Left renal pelvis (tissue), 4 donors: ENCODE measurements around the gene SMYD3. TPM values are rescaled to one million over a fixed set of nuclear protein-coding genes. Genes with fewer than 3 reads are reported as not detected.

ENCODE experiments used
- DNase-seq, 4 donors: peaks; one replicate each; pipeline ENCODE4 v3.0.0-alpha.2; 2013; ENCODE audit warnings: low read depth in 4 of 4, low spot score in 3 of 4
- polyA plus RNA-seq, 4 donors: library from polyadenylated mRNA; unstranded; fragments of 120-200 nt; gene quantifications; one replicate each; pipeline ENCODE4 v1.2.1, GENCODE V29; 2013; ENCODE audit not compliant: insufficient read length in 4 of 4

The SMYD3 gene
- polyA plus RNA-seq, 4 donors, result 13.6 to 30.5 (median 25.7) TPM

DNA sequence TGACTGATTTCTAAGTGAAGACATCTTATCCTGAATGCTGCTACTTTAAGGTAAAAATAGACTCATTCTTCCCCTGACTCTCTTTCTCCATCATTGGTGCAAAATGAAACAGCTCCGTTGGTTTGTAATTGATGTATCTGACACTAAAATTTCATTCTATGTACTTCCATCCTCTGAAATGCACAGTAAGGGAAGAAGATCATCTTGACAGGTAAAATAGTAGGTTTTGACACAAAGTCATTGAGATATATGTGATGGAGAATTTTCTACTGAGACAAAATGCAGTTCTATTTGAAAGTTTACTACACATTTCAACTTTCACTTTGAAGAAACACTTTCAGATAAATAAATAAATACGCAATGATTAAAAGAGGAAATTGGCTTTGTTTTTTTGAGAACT lies 348.9 kb downstream of the SMYD3 start:
- DNase-seq, result no peak

DNA sequence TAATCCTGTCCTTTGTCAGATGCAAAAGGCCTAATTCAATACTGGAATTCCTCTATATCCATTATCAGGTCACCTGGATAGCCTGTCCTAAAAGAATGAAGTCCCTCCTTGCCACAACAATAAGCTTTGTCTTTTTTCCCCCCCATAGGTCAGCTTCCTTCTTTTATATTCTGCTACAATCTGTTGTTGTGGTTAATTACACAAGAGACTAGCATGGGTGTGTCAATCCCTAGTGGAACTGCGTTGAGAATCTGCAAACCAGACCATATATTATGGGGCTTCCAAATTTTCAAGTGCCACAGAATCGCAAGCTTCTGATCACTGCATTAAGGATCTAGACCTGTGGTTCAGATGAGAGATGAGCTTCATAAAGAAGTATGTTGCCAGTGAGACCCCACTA lies 349.6 kb downstream of the SMYD3 start:
- no peak for DNase-seq

DNA sequence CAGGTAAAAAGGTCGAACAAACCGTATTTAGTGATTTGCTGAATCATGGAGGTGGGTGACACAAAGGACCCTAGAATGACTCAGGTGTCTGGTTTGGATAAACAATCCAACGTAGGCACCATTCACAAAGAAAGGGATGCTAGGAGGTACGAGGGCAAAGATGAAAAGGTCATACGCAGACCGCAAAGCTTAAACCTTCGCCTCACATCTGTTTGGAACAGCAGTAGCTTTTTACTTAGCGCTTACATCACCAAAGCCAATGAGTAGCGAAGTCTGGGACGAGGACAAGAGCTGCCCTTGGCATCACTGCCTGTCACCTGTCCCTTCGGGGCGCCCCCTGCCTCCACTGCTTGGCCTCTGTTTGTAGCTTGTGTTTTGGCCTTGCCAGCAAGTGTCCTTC lies 350.2 kb downstream of the SMYD3 start:
- no peak for DNase-seq

DNA sequence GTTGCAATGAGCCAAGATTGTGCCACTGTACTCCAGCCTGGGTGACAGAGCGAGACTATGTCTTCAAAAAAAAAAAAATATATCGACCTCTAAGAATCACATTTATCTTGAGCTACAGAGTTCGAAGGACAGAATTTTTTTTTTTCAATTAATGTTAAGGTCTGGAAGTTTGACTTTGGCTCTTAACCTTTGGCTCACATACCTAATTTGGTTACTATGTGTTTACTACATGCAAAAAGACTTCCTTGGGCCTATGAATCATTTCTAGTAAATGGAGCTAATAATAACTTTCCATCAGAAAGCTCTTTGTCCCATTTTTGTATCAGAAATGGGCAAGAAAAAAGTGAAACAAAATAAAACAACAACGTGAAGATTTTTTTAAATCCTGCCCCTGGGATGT lies 351.2 kb downstream of the SMYD3 start:
- DNase-seq, result no peak

DNA sequence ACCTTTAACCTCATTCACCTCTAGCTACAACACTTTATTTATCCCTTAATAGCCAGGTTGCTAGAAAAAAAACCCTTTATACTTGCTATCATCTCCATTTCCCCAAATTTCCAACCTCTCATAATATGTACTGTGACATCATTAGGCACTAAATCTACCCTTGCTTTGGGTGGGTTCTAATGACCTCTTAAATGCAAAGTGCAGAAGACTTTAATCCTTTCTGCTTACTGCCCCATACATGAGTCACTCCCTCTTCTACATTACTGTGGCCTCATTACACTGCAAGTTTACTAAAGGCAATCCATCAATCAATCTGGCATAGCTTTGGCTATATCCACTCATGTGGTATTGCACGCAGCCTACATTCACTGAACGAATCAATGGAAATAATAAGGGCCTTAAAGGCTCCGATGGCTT lies 353.3 kb downstream of the SMYD3 start:
- no peak for DNase-seq

DNA sequence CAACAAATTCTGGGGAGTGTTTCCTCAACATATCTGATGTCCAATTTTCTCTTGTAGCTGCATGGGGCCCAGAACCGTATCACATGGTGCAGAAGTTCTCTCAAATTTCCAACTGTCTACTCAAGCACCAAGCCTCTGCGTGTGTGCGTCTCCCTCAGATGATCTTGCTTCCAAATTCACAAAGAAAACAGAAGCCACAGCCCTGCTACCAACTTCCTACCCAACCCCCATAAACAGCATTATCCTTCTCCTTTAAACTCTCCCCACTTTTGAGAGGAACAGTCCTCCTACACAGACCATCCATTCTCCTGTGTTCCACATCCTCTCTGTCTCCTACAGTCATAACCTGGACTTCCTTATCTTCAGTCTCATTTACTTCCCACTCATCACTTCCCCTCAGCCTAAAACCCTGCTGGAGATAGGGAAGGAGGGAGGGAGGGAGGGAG lies 354.1 kb downstream of the SMYD3 start:
- no peak for DNase-seq

DNA sequence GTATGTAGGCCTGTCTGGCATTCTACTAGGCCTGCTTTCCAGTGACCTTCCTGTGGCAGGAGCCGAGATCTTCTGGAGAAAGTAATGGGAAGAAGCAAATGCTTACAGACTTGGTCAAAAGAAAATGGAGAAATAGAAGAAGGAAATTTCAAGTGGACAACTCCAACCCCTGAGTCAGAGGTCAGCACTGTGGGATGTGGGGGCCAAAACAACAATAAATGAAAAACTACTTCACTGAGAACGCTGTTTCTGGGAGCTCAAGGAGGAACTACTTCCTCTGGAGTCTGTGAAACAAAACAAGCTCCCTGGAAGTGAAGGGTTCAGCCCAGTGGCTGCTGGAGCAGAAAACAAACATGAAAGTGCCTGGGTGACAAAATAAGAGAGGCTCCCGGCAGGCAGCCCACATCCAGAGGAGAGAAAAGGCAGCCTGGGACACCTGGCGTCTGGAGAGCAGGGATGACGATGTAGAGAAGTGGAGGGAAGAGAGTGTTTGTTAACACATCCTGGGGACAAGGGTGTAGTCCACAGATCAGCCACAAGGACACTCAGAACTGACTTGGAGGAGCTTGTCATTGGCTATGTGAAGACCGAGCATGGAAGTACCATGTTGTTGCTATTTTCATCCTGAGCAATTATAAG lies 355.2 kb downstream of the SMYD3 start:
- DNase-seq, result no peak

DNA sequence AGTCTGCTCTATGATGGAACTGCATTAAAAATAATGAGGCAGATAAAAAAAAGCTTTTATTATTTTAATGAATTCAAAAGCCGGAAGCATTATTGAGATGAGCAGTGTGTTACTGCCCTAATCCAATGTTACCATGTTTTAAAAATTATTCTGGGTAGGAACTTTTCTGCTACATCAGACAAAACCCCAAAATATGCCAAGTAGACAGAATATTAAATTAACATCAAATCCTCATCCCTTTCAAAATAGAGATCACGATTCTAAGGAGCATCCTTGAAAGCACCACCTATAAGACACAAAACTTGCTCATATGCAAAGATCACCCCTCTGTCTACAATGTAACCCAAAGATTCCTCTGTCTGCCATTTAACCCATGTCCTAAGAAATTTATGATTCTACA lies 357.5 kb downstream of the SMYD3 start:
- DNase-seq, result no peak

DNA sequence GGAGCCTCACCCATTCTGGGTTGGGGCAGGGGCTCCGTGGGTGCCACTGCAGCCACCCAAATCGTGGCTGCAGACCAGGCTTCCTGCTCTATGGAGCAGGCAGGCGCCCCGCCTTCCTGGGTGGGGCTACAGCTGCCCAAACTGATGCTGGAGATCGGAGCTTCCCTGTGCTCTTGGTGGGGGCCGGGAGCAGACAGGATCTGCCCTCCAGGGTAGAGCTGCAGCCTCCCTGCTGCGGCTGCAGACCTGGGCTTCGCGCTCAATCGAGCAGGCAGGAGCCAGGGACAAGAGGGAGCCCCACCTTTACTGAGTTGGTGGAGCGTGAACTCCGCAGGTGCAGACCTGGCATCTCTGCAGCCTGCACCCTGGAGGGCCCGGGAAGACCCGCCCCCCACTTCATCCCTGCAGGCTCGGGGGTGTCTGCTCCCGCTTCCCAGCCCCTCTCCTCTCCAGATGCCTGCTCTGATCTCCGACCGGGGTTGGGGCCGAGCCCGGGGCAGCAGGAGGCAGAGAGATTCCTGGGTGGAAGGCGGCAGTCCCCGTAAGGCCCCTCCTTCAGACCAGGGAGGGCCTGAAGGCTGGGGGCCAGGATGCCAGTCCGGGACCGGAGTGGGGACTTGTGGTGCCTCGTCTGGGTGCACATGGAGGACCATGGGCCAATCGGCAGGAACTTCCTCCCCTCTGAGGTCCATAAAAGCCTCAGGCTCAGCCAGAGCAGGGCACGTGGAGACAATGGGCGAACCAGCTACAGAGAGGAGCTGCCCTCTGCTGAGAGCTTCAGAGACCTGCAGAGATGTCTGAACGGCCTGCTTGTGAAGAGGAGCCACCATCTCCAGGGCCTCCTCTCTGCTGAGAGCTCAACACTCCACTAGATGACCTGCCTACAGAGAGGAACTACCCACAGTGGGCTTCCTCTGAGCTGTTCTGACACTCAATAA lies 359.3 kb downstream of the SMYD3 start:
- no peak for DNase-seq

DNA sequence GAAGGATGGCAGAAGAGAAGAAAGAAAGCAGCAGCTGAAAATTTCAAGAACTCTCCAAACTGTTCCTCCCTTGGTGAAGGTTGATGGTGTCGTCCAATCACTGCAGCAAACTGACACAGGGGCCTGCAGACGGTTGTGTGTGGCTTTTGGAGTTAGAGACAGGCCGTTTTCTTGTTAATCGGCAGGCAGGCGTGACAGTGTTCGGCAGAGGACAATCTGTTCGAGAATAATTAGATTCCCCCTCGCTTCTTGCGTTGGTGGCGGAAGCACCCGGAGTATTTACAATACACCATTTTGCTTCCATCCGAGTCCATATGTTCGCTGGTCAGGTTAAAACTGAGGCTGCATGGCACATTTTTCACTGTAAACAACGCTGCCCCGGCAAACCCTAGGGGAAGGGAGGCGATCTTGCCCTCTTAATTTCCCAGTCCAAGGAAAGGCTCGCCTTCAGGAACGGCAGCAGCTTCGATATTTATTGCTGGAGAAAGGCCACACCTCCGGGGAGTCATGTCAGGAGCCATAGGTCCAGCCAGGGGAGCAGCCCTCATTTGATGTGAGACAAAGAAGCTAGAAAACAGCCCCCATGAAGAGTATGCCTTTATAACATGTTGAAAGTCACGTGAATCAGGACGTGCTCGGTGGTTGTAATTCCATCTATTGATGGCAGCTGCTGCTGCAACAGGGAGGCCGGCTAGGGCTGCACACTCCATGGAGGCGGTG lies 360.1 kb downstream of the SMYD3 start:
- DNase-seq, result no peak

DNA sequence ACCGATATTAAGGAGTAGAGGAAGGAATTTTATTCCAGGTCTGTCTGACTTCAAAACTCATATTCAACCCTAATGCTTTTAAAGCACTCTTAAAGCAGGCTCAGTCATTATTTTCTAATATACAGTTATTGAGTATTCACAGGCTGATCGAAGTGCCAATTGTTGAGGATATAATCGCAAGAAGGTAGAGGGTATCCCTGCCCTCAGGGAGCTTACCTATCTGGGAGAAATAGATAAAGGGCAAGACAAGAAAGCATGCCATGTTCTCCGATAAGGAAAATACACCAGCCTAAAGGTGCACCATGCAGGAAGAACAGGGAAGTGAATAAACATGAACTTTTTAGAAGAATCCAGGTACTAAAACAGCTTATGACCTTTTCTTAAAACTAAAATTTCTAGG lies 361.2 kb downstream of the SMYD3 start:
- DNase-seq, result no peak

DNA sequence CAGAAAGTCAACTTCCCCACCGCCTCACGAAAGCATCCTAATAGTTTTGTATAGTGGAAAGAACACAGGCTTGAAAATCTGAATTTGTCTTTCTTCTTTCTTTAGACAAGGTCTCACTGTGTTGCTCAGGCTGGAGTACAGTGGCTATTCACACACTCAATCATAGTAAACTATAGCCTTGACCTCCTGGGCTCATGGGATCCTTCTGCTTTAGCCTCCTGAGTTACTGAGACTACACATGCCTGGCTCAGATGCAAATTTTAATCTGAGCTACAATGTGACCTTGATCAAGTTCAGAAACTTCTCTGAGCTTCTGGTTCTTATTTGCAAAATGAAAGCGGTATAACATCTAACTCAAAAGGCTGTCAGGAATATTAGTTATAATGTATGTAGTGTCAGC lies 362.1 kb downstream of the SMYD3 start:
- DNase-seq, result no peak

DNA sequence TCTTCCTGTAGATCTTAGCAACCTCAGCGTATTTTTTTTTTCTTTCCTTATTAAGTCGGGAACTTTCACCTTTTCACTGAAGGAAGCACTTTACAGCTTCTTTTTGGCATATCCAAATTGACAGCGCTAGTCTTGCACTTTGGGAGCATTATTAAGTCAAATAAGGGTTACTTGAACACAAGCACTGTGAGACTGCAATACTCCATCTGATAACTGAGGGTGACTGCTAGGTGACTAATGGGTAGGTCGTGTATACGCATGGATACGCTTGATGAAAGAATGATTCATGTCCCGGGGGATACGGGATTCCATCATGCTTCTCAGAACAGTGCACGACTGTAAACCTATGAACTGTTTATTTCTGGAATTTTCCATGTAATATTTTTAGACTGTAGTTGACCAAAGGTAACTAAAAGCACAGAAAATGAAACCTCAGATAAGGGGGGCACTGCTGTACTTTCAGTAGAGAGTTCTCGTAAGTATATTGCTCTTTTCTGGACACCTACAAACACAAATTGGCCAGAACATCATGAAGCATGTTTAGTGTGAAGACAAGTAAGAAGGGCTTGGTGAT lies 364.7 kb downstream of the SMYD3 start:
- no peak for DNase-seq

DNA sequence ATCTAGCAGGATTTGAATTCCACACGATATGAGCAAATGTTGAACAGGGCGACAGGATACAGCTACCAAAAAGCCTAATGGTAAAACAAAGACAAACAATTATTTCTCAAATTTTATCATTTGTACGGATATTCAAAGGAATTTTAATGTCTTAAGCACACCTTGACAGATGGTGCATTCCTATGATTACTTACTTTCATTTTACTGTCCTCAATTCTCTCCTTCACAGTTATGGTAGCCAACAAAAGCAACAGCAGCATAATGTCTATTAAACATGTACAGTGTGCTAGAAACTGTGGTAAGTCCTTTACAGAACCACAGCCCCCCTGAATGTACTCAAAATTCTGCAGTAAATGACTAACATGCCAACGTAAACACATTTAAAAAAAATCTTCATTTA lies 365.8 kb downstream of the SMYD3 start:
- DNase-seq, result no peak

DNA sequence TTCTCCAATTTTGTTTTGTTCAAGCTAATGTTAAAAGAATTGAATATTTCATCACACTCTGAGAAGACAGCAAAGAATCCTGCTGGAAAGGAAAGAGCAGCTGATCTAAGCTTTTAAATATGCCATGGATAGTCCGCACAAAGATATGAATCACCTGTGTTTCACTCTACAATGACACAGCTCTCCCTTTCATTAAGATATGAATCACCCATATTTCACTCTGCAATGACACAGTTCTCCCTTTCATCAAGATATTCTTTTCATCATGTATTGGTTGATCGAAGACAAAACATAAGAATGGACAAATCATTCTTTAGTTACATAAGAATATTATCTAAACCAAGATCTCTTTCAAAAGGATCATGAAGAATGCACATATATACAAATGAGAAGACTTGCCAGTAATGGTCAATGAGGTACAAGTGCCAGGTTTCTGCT lies 367.3 kb downstream of the SMYD3 start:
- no peak for DNase-seq

DNA sequence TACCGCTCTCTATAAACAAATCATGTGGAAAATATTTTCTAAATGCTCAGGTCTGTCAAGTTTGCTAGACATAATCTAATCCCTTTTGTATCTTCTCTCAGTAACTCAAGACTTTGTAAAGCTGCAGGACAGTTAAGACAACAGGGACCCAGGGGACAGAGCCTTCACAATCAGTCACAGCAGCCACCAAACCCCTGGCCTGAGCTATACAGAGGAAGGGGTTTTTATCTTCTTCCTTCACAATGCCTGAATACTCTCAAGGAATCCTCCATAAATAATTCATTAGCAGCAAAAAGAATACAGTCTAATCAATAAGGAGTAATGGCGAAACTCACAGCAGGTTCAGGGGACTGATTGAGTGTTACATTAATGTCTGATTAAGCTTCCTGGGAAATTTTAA lies 368.3 kb downstream of the SMYD3 start:
- DNase-seq, result no peak

DNA sequence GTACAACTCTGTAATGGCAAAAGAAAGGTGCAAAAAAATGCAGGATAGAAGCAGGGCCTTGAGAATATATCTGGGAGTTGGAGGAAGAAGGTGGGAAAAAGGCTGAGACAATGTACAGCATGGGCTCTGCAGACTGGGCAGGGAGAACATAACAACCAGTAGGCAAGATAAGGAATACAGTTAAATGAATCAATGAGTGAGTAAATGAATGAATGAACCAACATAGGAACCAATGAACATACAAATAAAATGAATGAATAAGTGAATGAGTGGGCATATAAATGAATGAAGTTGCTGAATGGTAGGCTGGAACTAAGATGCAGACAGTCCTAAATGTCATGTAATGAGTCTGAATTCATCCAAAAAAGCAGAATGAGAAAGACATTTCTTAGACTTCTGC lies 370.6 kb downstream of the SMYD3 start:
- DNase-seq, result no peak

DNA sequence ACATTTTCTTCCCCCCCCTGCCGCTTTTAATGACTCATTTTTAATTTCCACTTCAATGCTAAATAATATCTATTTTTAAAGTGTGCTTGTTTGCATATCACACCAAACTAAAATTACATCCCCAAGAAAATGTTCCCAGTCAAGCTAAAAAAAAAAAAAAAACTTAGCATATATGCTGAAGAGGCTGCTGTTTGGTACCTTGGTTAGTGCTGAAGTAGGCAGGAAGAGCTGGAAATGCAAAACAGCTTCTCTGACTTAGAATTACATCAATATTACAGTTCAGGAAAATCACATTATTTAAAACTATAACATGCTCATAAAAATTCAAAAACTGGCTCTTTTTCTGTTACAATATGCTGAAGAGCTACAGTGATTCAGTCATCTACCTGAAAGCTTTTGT lies 372.3 kb downstream of the SMYD3 start:
- DNase-seq, result no peak

DNA sequence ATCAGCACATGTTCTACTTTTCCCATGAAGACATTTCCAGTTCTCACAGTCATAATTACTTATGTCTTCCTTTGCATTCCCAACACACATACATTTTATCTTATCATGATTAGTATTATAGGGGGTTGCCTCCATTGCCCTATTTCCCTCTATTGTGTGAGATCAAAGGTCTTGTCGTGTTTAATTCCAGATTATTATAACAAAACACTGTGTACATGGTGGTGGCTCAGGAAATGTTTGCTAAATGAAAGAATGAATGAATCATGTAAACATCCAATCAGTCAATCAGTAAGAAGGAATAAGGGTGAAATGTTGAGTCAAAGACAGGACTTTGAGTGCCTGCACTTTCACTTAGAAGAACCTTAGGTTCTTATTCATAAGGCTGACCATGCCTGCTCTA lies 376.0 kb downstream of the SMYD3 start:
- DNase-seq, result no peak

DNA sequence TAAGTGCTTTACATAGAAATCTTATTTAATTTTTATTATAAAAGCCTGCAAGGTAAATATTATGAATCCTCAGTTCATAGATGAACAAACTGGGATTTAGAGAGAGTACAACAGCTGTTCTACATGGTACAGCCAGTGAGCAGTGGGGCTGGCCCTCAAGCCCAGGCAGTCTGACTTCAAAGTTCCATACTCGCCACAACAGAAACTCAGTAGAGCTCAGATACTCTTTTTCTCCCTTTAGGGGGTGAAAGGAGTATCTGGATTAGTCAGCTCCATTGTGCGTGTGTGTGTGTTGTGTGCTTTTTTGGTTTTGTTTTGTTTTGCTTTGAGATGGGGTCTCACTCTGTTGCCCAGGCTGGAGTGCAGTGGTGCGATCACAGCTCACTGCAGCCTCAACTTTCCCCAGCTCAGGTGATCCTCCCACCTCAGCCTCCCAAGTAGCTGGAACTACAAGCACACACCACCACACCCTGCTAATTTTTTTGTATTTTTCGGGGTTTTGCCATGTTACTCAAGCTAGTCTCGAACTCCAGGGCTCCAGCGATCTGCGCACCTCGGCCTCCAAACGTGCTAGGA lies 378.5 kb downstream of the SMYD3 start:
- DNase-seq, result no peak

DNA sequence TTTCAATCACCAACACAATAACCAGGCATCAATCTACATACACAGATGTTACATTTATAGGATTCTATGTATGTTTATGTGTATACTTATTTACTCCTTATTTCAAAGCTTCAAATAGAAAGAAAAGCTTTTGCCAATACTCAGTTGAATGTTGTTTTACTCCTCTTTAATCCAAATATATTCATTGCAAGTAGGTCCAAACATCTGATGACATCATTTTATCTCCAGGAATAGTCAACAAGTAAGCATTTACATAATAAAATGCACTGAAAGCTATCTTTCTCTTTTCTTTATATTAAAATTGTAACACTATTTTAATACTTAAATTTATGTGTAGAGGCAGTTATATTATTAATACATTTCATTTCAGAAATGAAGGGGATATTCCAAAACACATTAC lies 380.5 kb downstream of the SMYD3 start:
- no peak for DNase-seq
